ENCODE results near the gene HAAO.
A peak's percentile ranks its signal among the peaks of the same experiment; 100 is the strongest.

Gene HAAO

GRCh38 chr2:42809131-42809818, 16.9 kb upstream of the HAAO start:
- Histone ChIP-seq H3K27ac (ENCODE audit: low read length) (peak overlapping the region; percentile 93), H3K79me2 (ENCODE audit: low read length) (no peaks in the 10 kb centered on the region), H3K36me3 (replicated peaks; ENCODE audit: low read depth, low read length) (no peaks in the 10 kb centered on the region), H4K20me1 (ENCODE audit: insufficient read depth, low read length) (no peaks in the 10 kb centered on the region), H3K4me1 (ENCODE audit: low read length) (peaks cover 8% of the 10 kb centered on the region), H3K9ac (ENCODE audit: low read length) (peak overlapping the region; percentile 95), H3K27me3 (ENCODE audit: low read depth, low read length) (no peaks in the 10 kb centered on the region), H3K4me2 (ENCODE audit: low read length) (peak overlapping the region; percentile 73), H3K4me3 (ENCODE audit: low read length) (peak overlapping the region; percentile 94), H3K9me3 (ENCODE audit: insufficient read depth, low read length) (no peaks in the 10 kb centered on the region), H2AFZ (ENCODE audit: low read depth, low read length) (peak overlapping the region; percentile 66)
- TF ChIP-seq EZH2phosphoT487 (IDR thresholded peaks at IDR 0.05; ENCODE audit: low read depth), result no peak
- TF ChIP-seq CTCF (IDR thresholded peaks at IDR 0.05; ENCODE audit: low read depth, low read length), result no peak

DNA sequence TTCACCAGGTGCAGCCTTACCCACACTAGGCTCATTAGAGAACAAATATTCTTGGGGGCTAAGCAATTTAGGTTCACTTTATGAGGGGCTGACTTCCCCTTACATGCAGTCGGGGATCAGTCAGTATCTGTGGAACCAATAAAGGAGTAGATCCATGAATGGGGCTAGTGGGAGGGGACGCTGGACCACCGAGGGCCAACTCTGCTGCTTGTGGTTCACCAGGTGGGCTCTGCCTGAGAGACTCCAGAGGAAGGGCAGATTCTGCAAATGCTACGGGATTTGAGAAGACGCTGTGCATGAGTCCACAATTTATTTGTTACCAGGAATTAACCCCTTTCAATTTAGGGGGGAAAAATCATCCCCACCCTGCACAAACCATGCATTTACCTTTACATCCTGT, 15.9 kb upstream of the HAAO start:
- H3K4me3 ChIP-seq (ENCODE audit: low read length), result no peak overlapping the region
- no peak overlapping the region for H2AFZ ChIP-seq (ENCODE audit: low read depth, low read length)
- no peaks in the 10 kb centered on the region for H3K9me3 ChIP-seq (ENCODE audit: insufficient read depth, low read length)
- no peak overlapping the region for H3K4me2 ChIP-seq (ENCODE audit: low read length)
- no peak overlapping the region for H3K9ac ChIP-seq (ENCODE audit: low read length)
- no peak overlapping the region for H3K27ac ChIP-seq (ENCODE audit: low read length)
- peaks cover 8% of the 10 kb centered on the region for H3K4me1 ChIP-seq (ENCODE audit: low read length)
- H4K20me1 ChIP-seq (ENCODE audit: insufficient read depth, low read length), result no peaks in the 10 kb centered on the region
- no peaks in the 10 kb centered on the region for H3K27me3 ChIP-seq (ENCODE audit: low read depth, low read length)
- no peaks in the 10 kb centered on the region for H3K79me2 ChIP-seq (ENCODE audit: low read length)
- H3K36me3 ChIP-seq (replicated peaks; ENCODE audit: low read depth, low read length), result no peaks in the 10 kb centered on the region
- no peak for TF ChIP-seq EZH2phosphoT487 (IDR thresholded peaks at IDR 0.05; ENCODE audit: low read depth)
- TF ChIP-seq CTCF (IDR thresholded peaks at IDR 0.05; ENCODE audit: low read depth, low read length), result no peak

GRCh38 chr2:42806786-42807185, 14.4 kb upstream of the HAAO start:
- Histone ChIP-seq H3K36me3 (replicated peaks; ENCODE audit: low read depth, low read length) (no peaks in the 10 kb centered on the region), H3K9ac (ENCODE audit: low read length) (no peak overlapping the region), H3K27ac (ENCODE audit: low read length) (no peak overlapping the region), H3K4me2 (ENCODE audit: low read length) (no peak overlapping the region), H3K9me3 (ENCODE audit: insufficient read depth, low read length) (no peaks in the 10 kb centered on the region), H2AFZ (ENCODE audit: low read depth, low read length) (no peak overlapping the region), H3K4me1 (ENCODE audit: low read length) (peaks cover 8% of the 10 kb centered on the region), H4K20me1 (ENCODE audit: insufficient read depth, low read length) (no peaks in the 10 kb centered on the region), H3K79me2 (ENCODE audit: low read length) (no peaks in the 10 kb centered on the region), H3K27me3 (ENCODE audit: low read depth, low read length) (0 out of 2 replicates have a peak, but pooled peaks cover 3% of the 10 kb centered on the region), H3K4me3 (ENCODE audit: low read length) (no peak overlapping the region)
- TF ChIP-seq CTCF (IDR thresholded peaks at IDR 0.05; ENCODE audit: low read depth, low read length) (no peak), EZH2phosphoT487 (IDR thresholded peaks at IDR 0.05; ENCODE audit: low read depth) (no peak)

GRCh38 chr2:42804891-42805290, 12.5 kb upstream of the HAAO start:
- H3K79me2 ChIP-seq (ENCODE audit: low read length), result no peaks in the 10 kb centered on the region
- H3K27me3 ChIP-seq (ENCODE audit: low read depth, low read length), result 0 out of 2 replicates have a peak, but pooled peaks cover 3% of the 10 kb centered on the region
- no peaks in the 10 kb centered on the region for H3K36me3 ChIP-seq (replicated peaks; ENCODE audit: low read depth, low read length)
- no peak overlapping the region for H3K4me3 ChIP-seq (ENCODE audit: low read length)
- H3K9me3 ChIP-seq (ENCODE audit: insufficient read depth, low read length), result no peaks in the 10 kb centered on the region
- H2AFZ ChIP-seq (ENCODE audit: low read depth, low read length), result no peak overlapping the region
- H3K4me2 ChIP-seq (ENCODE audit: low read length), result no peak overlapping the region
- no peak overlapping the region for H3K9ac ChIP-seq (ENCODE audit: low read length)
- peaks cover 15% of the 10 kb centered on the region for H3K4me1 ChIP-seq (ENCODE audit: low read length)
- no peak overlapping the region for H3K27ac ChIP-seq (ENCODE audit: low read length)
- TF ChIP-seq CTCF (IDR thresholded peaks at IDR 0.05; ENCODE audit: low read depth, low read length) (no peak), EZH2phosphoT487 (IDR thresholded peaks at IDR 0.05; ENCODE audit: low read depth) (no peak)
- H4K20me1 ChIP-seq (ENCODE audit: insufficient read depth, low read length), result no peaks in the 10 kb centered on the region
